MM.1S (cell line): ENCODE data around the gene PDE4B.

Experiments
- DNase-seq: peaks from one replicate; pipeline ENCODE4 v3.0.0-alpha.2; 2015
- H2AFZ ChIP-seq: fragments of 300-600 bp; sonication (generic); 2 replicates; pipeline ENCODE4 v1.6.0; 2016; ENCODE audit warnings: antibody characterized with exemption, low read length
- H3F3A ChIP-seq: fragments of 300-600 bp; sonication (generic); 2 replicates; pipeline ENCODE4 v1.6.1; 2016; ENCODE audit warnings: mild to moderate bottlenecking, antibody characterized with exemption, low read length, moderate library complexity, mixed read lengths; ENCODE audit not compliant: insufficient read depth
- H3K27ac ChIP-seq: fragments of 300-600 bp; sonication (generic); 2 replicates; pipeline ENCODE4 v1.5.1; 2016; ENCODE audit warnings: mild to moderate bottlenecking, low read length
- H3K27me3 ChIP-seq: fragments of 300-600 bp; sonication (generic); replicated peaks from 2 replicates; pipeline ENCODE4 v1.6.0; 2016; ENCODE audit warnings: low read length; ENCODE audit not compliant: insufficient read depth
- H3K36me3 ChIP-seq: fragments of 300-600 bp; sonication (generic); replicated peaks from 2 replicates; pipeline ENCODE4 v1.6.1; 2016; ENCODE audit warnings: mild to moderate bottlenecking, low read length, mixed read lengths; ENCODE audit not compliant: insufficient read depth
- H3K4me1 ChIP-seq: fragments of 300-600 bp; sonication (generic); 2 replicates; pipeline ENCODE4 v1.6.1; 2016; ENCODE audit warnings: low read length, mixed read lengths
- H3K4me2 ChIP-seq: fragments of 300-600 bp; sonication (generic); 2 replicates; pipeline ENCODE4 v1.6.0; 2016; ENCODE audit warnings: low read depth, low read length
- H3K4me3 ChIP-seq: fragments of 300-600 bp; sonication (generic); 2 replicates; pipeline ENCODE4 v1.5.1; 2016; ENCODE audit warnings: low read length, mixed read lengths
- H3K79me2 ChIP-seq: fragments of 300-600 bp; sonication (generic); 2 replicates; pipeline ENCODE4 v1.6.1; 2016; ENCODE audit warnings: mixed run types, low read length, mixed read lengths
- H3K9ac ChIP-seq: fragments of 300-600 bp; sonication (generic); 2 replicates; pipeline ENCODE4 v1.6.1; 2016; ENCODE audit warnings: low read length, mixed read lengths
- H3K9me2 ChIP-seq: fragments of 300-600 bp; sonication (generic); replicated peaks from 2 replicates; pipeline ENCODE4 v1.6.1; 2016; ENCODE audit warnings: mild to moderate bottlenecking, low read length, mixed read lengths; ENCODE audit not compliant: insufficient read depth
- H3K9me3 ChIP-seq: fragments of 300-600 bp; sonication (generic); replicated peaks from 2 replicates; pipeline ENCODE4 v1.6.1; 2016; ENCODE audit warnings: mild to moderate bottlenecking, low read length, mixed read lengths; ENCODE audit not compliant: insufficient read depth
- H4K20me1 ChIP-seq: fragments of 300-600 bp; sonication (generic); 2 replicates; pipeline ENCODE4 v1.6.1; 2016; ENCODE audit warnings: mild to moderate bottlenecking, low read length, moderate library complexity, mixed read lengths; ENCODE audit not compliant: insufficient read depth
- EZH2 ChIP-seq: fragments of 300-600 bp; sonication (generic); optimal IDR thresholded peaks from 2 replicates; pipeline ENCODE3; 2017; ENCODE audit warnings: low read depth, mild to moderate bottlenecking, antibody characterized with exemption, low read length, mixed read lengths
- EZH2phosphoT487 ChIP-seq: fragments of 300-600 bp; sonication (generic); IDR thresholded peaks from 2 replicates; pipeline ENCODE4 v1.6.1; 2018; ENCODE audit warnings: antibody characterized with exemption, low read length
- TF ChIP-seq, protein P1 (sequence below): fragments of 300-600 bp; sonication (generic); IDR thresholded peaks from 2 replicates; pipeline ENCODE4 v1.5.1; 2016; ENCODE audit warnings: antibody characterized with exemption, low read length, mixed read lengths

PDE4B gene

DNA sequence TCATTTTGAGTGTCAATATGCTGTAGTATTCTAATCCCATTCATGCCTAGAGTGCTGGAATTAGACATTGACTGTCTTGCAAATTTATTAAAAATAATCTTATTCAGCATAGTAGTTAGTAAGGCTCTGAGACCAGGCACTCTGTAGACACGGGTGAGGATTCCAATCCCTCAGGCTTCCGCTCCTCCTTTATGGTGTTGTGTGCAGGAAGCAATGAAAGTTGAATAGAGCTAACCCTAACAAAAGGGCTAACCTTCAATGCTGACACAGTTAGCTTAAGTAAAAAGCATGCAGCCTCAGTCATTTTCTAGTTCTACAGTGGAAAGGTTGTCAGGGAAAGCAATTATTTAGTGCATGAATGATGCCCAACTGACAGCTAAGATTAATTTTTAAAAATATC lies 541.6 kb downstream of the PDE4B start:
- H4K20me1 ChIP-seq, result no peaks in the 10 kb centered on the region
- H3K79me2 ChIP-seq, result peaks cover 66% of the 10 kb centered on the region
- no peak overlapping the region for H2AFZ ChIP-seq
- H3K9me2 ChIP-seq, result no peaks in the 10 kb centered on the region
- H3K4me3 ChIP-seq, result peak overlapping the region; percentile 82
- no peak for DNase-seq
- peak overlapping the region; percentile 94 for H3K4me2 ChIP-seq
- no peaks in the 10 kb centered on the region for H3K27me3 ChIP-seq
- H3K4me1 ChIP-seq, result peaks cover 46% of the 10 kb centered on the region
- H3K9me3 ChIP-seq, result no peaks in the 10 kb centered on the region
- no peaks in the 10 kb centered on the region for H3K36me3 ChIP-seq
- H3K9ac ChIP-seq, result peak overlapping the region; percentile 87
- peak overlapping the region; percentile 93 for H3K27ac ChIP-seq
- TF ChIP-seq EZH2phosphoT487 (no peak), EZH2 (no peak)
- TF ChIP-seq, protein P1, sequence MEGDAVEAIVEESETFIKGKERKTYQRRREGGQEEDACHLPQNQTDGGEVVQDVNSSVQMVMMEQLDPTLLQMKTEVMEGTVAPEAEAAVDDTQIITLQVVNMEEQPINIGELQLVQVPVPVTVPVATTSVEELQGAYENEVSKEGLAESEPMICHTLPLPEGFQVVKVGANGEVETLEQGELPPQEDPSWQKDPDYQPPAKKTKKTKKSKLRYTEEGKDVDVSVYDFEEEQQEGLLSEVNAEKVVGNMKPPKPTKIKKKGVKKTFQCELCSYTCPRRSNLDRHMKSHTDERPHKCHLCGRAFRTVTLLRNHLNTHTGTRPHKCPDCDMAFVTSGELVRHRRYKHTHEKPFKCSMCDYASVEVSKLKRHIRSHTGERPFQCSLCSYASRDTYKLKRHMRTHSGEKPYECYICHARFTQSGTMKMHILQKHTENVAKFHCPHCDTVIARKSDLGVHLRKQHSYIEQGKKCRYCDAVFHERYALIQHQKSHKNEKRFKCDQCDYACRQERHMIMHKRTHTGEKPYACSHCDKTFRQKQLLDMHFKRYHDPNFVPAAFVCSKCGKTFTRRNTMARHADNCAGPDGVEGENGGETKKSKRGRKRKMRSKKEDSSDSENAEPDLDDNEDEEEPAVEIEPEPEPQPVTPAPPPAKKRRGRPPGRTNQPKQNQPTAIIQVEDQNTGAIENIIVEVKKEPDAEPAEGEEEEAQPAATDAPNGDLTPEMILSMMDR, result no peak
- peaks cover 39% of the 10 kb centered on the region for H3F3A ChIP-seq

DNA sequence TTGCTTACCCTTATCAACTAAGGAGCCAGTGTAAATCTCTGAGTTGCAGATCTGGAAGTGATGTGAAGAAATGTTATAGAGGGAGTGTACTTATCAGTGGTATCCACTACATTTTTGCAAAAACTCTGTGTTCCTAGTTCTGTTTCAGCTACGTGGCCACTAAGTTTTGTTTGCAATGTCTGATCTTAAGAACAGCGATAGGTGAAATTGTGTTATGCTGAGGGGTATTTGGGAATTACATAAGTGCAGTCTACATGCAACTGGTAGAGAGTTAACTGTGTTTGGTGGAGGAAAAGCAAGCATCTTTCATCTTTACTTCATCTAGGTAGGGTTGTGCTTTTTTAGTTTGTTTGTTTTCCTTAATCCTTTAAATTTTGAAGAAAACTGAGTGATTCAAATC lies 542.4 kb downstream of the PDE4B start:
- Histone ChIP-seq H3K4me1 (peaks cover 49% of the 10 kb centered on the region), H2AFZ (no peak overlapping the region), H3K9me3 (no peaks in the 10 kb centered on the region), H3K36me3 (no peaks in the 10 kb centered on the region), H3F3A (peaks cover 39% of the 10 kb centered on the region), H3K4me3 (peak overlapping the region; percentile 82), H4K20me1 (no peaks in the 10 kb centered on the region), H3K4me2 (peak overlapping the region; percentile 94), H3K9ac (peak overlapping the region; percentile 87), H3K9me2 (no peaks in the 10 kb centered on the region), H3K27ac (peak overlapping the region; percentile 93), H3K79me2 (peaks cover 74% of the 10 kb centered on the region), H3K27me3 (no peaks in the 10 kb centered on the region)
- DNase-seq, result no peak
- TF ChIP-seq, protein P1, result no peak

DNA sequence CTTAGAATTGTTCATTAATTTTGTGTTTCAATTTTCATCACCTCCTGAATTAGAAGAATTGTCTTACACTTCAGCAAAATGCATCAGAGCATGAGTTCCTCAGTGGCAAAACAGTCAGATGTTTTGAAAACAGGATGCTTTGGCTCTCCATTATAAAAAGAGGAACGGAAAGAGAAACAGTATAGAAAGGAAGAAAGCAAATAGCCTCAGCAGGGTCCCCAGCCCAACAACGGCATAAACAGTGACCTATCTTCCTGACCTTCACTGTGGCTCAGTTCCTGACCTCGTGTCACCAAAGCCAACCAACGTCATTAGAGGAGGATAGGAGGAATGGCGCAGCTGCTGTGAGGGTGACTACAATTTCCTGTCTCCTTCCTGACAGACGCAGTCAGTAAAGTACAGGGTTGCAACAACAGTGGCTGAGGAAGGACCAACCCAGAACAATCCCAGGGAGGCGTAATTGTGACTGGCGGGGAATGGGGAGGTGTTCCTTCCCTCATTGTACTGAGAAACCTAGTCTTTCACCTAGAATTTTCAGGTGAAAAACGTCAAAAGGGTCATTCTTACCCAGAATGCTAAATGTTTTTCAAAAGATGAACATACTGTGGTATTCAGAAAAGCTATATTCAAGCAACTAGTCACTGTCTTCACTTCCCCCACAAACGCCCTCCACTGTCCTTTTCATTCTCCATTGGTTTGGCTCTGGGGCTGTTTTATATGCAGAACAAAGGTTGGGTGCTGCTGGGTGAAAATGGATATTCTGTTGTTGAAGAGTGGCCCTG lies 543.4 kb downstream of the PDE4B start:
- H3K9ac ChIP-seq, result peak overlapping the region; percentile 87
- peak; percentile 75 for DNase-seq
- peaks cover 44% of the 10 kb centered on the region for H3K4me1 ChIP-seq
- H3K27ac ChIP-seq, result peak overlapping the region; percentile 93
- peaks cover 80% of the 10 kb centered on the region for H3K79me2 ChIP-seq
- no peaks in the 10 kb centered on the region for H3K9me3 ChIP-seq
- no peaks in the 10 kb centered on the region for H3K9me2 ChIP-seq
- TF ChIP-seq EZH2 (no peak), EZH2phosphoT487 (no peak)
- TF ChIP-seq, protein P1, result no peak
- H2AFZ ChIP-seq, result no peak overlapping the region
- H3K36me3 ChIP-seq, result no peaks in the 10 kb centered on the region
- H4K20me1 ChIP-seq, result no peaks in the 10 kb centered on the region
- no peaks in the 10 kb centered on the region for H3K27me3 ChIP-seq
- H3K4me2 ChIP-seq, result peak overlapping the region; percentile 94
- peaks cover 38% of the 10 kb centered on the region for H3F3A ChIP-seq
- H3K4me3 ChIP-seq, result peak overlapping the region; percentile 82
